Mucosa of stomach (tissue), 1 donor: ENCODE measurements around the gene SLC13A3.

Experiments used
- H3K27me3 ChIP-seq: one replicate; pipeline ENCODE4 v1.7.0; 2013; ENCODE audit warnings: mild to moderate bottlenecking, low read length; ENCODE audit not compliant: control insufficient read depth, insufficient read depth
- H3K36me3 ChIP-seq: one replicate; pipeline ENCODE4 v1.7.0; 2013; ENCODE audit warnings: low read length; ENCODE audit not compliant: control insufficient read depth, insufficient read depth
- H3K4me1 ChIP-seq: one replicate; pipeline ENCODE4 v1.7.0; 2013; ENCODE audit warnings: mild to moderate bottlenecking, low read length; ENCODE audit not compliant: control insufficient read depth, insufficient read depth
- H3K4me3 ChIP-seq: one replicate; pipeline ENCODE4 v1.7.0; 2013; ENCODE audit warnings: low read length
- H3K9ac ChIP-seq: one replicate; pipeline ENCODE4 v1.7.0; 2013; ENCODE audit warnings: mild to moderate bottlenecking, low read length, moderate library complexity
- H3K9me3 ChIP-seq: one replicate; pipeline ENCODE4 v1.7.0; 2013; ENCODE audit warnings: mild to moderate bottlenecking, low read length, moderate library complexity; ENCODE audit not compliant: control insufficient read depth
- donor health status: Pancreatic carcinoma.

The SLC13A3 gene

GRCh38 chr20:46624946-46625345 lies 26.3 kb downstream of the SLC13A3 start:
- Histone ChIP-seq H3K27me3 (no peaks in the 10 kb centered on the region), H3K4me1 (no peaks in the 10 kb centered on the region)

GRCh38 chr20:46622165-46622564 lies 29.1 kb downstream of the SLC13A3 start:
- Histone ChIP-seq H3K9me3 (no peaks in the 10 kb centered on the region), H3K9ac (no peak overlapping the region), H3K4me3 (no peak overlapping the region), H3K27me3 (no peaks in the 10 kb centered on the region), H3K4me1 (no peaks in the 10 kb centered on the region), H3K36me3 (no peaks in the 10 kb centered on the region)

More at GRCh38 chr20:46624946-46625345, 26.3 kb downstream of the SLC13A3 start:
- Histone ChIP-seq H3K9me3 (no peaks in the 10 kb centered on the region), H3K9ac (no peak overlapping the region), H3K4me3 (no peak overlapping the region), H3K36me3 (no peaks in the 10 kb centered on the region)

- no peaks in the 10 kb centered on the region for H3K9me3 ChIP-seq
- H3K4me1 ChIP-seq: no peaks in the 10 kb centered on the region
- no peaks in the 10 kb centered on the region for H3K36me3 ChIP-seq
- no peak overlapping the region for H3K9ac ChIP-seq
- no peak overlapping the region for H3K4me3 ChIP-seq
- H3K27me3 ChIP-seq: no peaks in the 10 kb centered on the region
Measured at GRCh38 chr20:46621492-46621891, 29.8 kb downstream of the SLC13A3 start.

- Histone ChIP-seq H3K4me1 (no peaks in the 10 kb centered on the region), H3K9me3 (no peaks in the 10 kb centered on the region), H3K9ac (no peak overlapping the region), H3K4me3 (no peak overlapping the region), H3K27me3 (no peaks in the 10 kb centered on the region), H3K36me3 (no peaks in the 10 kb centered on the region)
Measured at GRCh38 chr20:46619445-46619844, 31.8 kb downstream of the SLC13A3 start.

GRCh38 chr20:46618316-46619100 lies 32.8 kb downstream of the SLC13A3 start:
- no peak overlapping the region for H3K9ac ChIP-seq
- H3K36me3 ChIP-seq: no peaks in the 10 kb centered on the region
- no peaks in the 10 kb centered on the region for H3K9me3 ChIP-seq
- H3K4me1 ChIP-seq: no peaks in the 10 kb centered on the region
- no peak overlapping the region for H3K4me3 ChIP-seq
- H3K27me3 ChIP-seq: no peaks in the 10 kb centered on the region

GRCh38 chr20:46614503-46614902 lies 36.8 kb downstream of the SLC13A3 start:
- no peaks in the 10 kb centered on the region for H3K9me3 ChIP-seq
- no peak overlapping the region for H3K9ac ChIP-seq
- H3K36me3 ChIP-seq: no peaks in the 10 kb centered on the region
- H3K27me3 ChIP-seq: no peaks in the 10 kb centered on the region
- no peak overlapping the region for H3K4me3 ChIP-seq
- no peaks in the 10 kb centered on the region for H3K4me1 ChIP-seq

- Histone ChIP-seq H3K9ac (no peak overlapping the region), H3K4me1 (no peaks in the 10 kb centered on the region), H3K36me3 (no peaks in the 10 kb centered on the region), H3K27me3 (no peaks in the 10 kb centered on the region), H3K4me3 (no peak overlapping the region), H3K9me3 (no peaks in the 10 kb centered on the region)
Measured at GRCh38 chr20:46610145-46610544, 41.1 kb downstream of the SLC13A3 start.

GRCh38 chr20:46609043-46609442 lies 42.2 kb downstream of the SLC13A3 start:
- Histone ChIP-seq H3K27me3 (no peaks in the 10 kb centered on the region), H3K4me3 (no peak overlapping the region), H3K9ac (no peak overlapping the region), H3K9me3 (no peaks in the 10 kb centered on the region), H3K4me1 (no peaks in the 10 kb centered on the region), H3K36me3 (no peaks in the 10 kb centered on the region)

GRCh38 chr20:46607849-46608497 lies 43.3 kb downstream of the SLC13A3 start:
- H3K36me3 ChIP-seq: no peaks in the 10 kb centered on the region
- no peaks in the 10 kb centered on the region for H3K4me1 ChIP-seq
- no peaks in the 10 kb centered on the region for H3K9me3 ChIP-seq
- no peak overlapping the region for H3K4me3 ChIP-seq
- no peaks in the 10 kb centered on the region for H3K27me3 ChIP-seq
- no peak overlapping the region for H3K9ac ChIP-seq

GRCh38 chr20:46607191-46607848 lies 43.9 kb downstream of the SLC13A3 start:
- Histone ChIP-seq H3K9ac (no peak overlapping the region), H3K4me1 (no peaks in the 10 kb centered on the region), H3K27me3 (no peaks in the 10 kb centered on the region), H3K36me3 (no peaks in the 10 kb centered on the region), H3K4me3 (no peak overlapping the region), H3K9me3 (no peaks in the 10 kb centered on the region)

GRCh38 chr20:46606817-46607190 lies 44.5 kb downstream of the SLC13A3 start:
- H3K9me3 ChIP-seq: no peaks in the 10 kb centered on the region
- H3K4me3 ChIP-seq: no peak overlapping the region
- no peaks in the 10 kb centered on the region for H3K4me1 ChIP-seq
- H3K27me3 ChIP-seq: no peaks in the 10 kb centered on the region
- no peak overlapping the region for H3K9ac ChIP-seq
- H3K36me3 ChIP-seq: no peaks in the 10 kb centered on the region
